Glutamatergic neuron (in vitro differentiated cells): Measurements from ENCODE around the gene PPIL1. TPM values are rescaled to one million over a fixed set of nuclear protein-coding genes. Genes with fewer than 3 reads are reported as not detected.

Experiments used
- DNase-seq: peaks from one replicate; pipeline ENCODE4 v3.0.0; 2022
- H3K27ac Mint-ChIP-seq: one replicate; pipeline ENCODE4 v1.8.0; 2020; ENCODE audit warnings: mild to moderate bottlenecking, mixed read lengths, inconsistent platforms; ENCODE audit not compliant: unreplicated experiment
- H3K27me3 Mint-ChIP-seq: one replicate; pipeline ENCODE4 v1.8.0; 2020; ENCODE audit warnings: mild to moderate bottlenecking, moderate library complexity, mixed read lengths, inconsistent platforms; ENCODE audit not compliant: unreplicated experiment
- H3K36me3 Mint-ChIP-seq: one replicate; pipeline ENCODE4 v1.8.0; 2020; ENCODE audit warnings: mild to moderate bottlenecking, mixed read lengths, inconsistent platforms; ENCODE audit not compliant: unreplicated experiment
- H3K4me1 Mint-ChIP-seq: one replicate; pipeline ENCODE4 v1.8.0; 2020; ENCODE audit warnings: mild to moderate bottlenecking, low read depth, mixed read lengths, inconsistent platforms; ENCODE audit not compliant: unreplicated experiment
- H3K4me3 Mint-ChIP-seq: one replicate; pipeline ENCODE4 v1.8.0; 2020; ENCODE audit warnings: mild to moderate bottlenecking, mixed read lengths, inconsistent platforms; ENCODE audit not compliant: unreplicated experiment
- H3K9me3 Mint-ChIP-seq: one replicate; pipeline ENCODE4 v1.8.0; 2020; ENCODE audit warnings: mild to moderate bottlenecking, moderate library complexity, mixed read lengths, inconsistent platforms; ENCODE audit not compliant: unreplicated experiment
- CTCF ChIP-seq: fragments of 200-600 bp; sonication (generic); IDR thresholded peaks from one replicate; pipeline ENCODE4 v1.5.0; 2021; ENCODE audit not compliant: partially characterized antibody, unreplicated experiment
- total RNA-seq: library from RNA; stranded (reverse); fragmentation: NEBNext Ultra II Directional; extraction: Animal tissue kit (Norgen Biotek cat#: 25700); gene quantifications from one replicate; pipeline ENCODE4 v1.2.1, GENCODE V29; 2021; ENCODE audit not compliant: unreplicated experiment

Gene PPIL1
- total RNA-seq, 1 donor from 2014 or later: 28.6 TPM

- peak; percentile 91 for TF ChIP-seq CTCF
- no peak overlapping the region for H3K4me3 Mint-ChIP-seq
- no peaks in the 10 kb centered on the region for H3K27me3 Mint-ChIP-seq
- H3K9me3 Mint-ChIP-seq: peaks cover under 1% of the 10 kb centered on the region
- no peaks in the 10 kb centered on the region for H3K36me3 Mint-ChIP-seq
- DNase-seq: peak; percentile 32
- peak overlapping the region; percentile 42 for H3K27ac Mint-ChIP-seq
- H3K4me1 Mint-ChIP-seq: peaks cover 37% of the 10 kb centered on the region
Measured at GRCh38 chr6:36851149-36851614, 23.4 kb downstream of the PPIL1 start.

GRCh38 chr6:36850021-36850420 is 24.6 kb downstream of the PPIL1 start:
- peak overlapping the region; percentile 47 for H3K4me3 Mint-ChIP-seq
- TF ChIP-seq CTCF: no peak
- peak overlapping the region; percentile 79 for H3K27ac Mint-ChIP-seq
- no peaks in the 10 kb centered on the region for H3K36me3 Mint-ChIP-seq
- DNase-seq: no peak
- H3K27me3 Mint-ChIP-seq: no peaks in the 10 kb centered on the region
- H3K9me3 Mint-ChIP-seq: peaks cover 6% of the 10 kb centered on the region
- H3K4me1 Mint-ChIP-seq: peaks cover 37% of the 10 kb centered on the region

- no peaks in the 10 kb centered on the region for H3K36me3 Mint-ChIP-seq
- TF ChIP-seq CTCF: no peak
- no peaks in the 10 kb centered on the region for H3K27me3 Mint-ChIP-seq
- H3K27ac Mint-ChIP-seq: peak overlapping the region; percentile 94
- peak; percentile 79 for DNase-seq
- peaks cover 37% of the 10 kb centered on the region for H3K4me1 Mint-ChIP-seq
- peak overlapping the region; percentile 89 for H3K4me3 Mint-ChIP-seq
- H3K9me3 Mint-ChIP-seq: peaks cover 6% of the 10 kb centered on the region
Measured at GRCh38 chr6:36848658-36849441, 25.8 kb downstream of the PPIL1 start.

GRCh38 chr6:36847991-36848390 is 26.6 kb downstream of the PPIL1 start:
- Mint-ChIP-seq H3K4me1 (peaks cover 36% of the 10 kb centered on the region), H3K27ac (peak overlapping the region; percentile 94), H3K4me3 (peak overlapping the region; percentile 89), H3K27me3 (no peaks in the 10 kb centered on the region), H3K9me3 (peaks cover 6% of the 10 kb centered on the region), H3K36me3 (no peaks in the 10 kb centered on the region)
- DNase-seq: no peak
- TF ChIP-seq CTCF: no peak

- Mint-ChIP-seq H3K36me3 (no peaks in the 10 kb centered on the region), H3K27ac (no peak overlapping the region), H3K4me3 (no peak overlapping the region), H3K4me1 (peaks cover 36% of the 10 kb centered on the region), H3K27me3 (no peaks in the 10 kb centered on the region), H3K9me3 (peaks cover 6% of the 10 kb centered on the region)
- no peak for DNase-seq
- no peak for TF ChIP-seq CTCF
Measured at GRCh38 chr6:36847152-36847551, 27.5 kb downstream of the PPIL1 start.
